ENCODE results near the gene EIF5. TPM values are rescaled to one million over a fixed set of nuclear protein-coding genes. Genes with fewer than 3 reads are reported as not detected.

EIF5 gene
- total RNA-seq, 1 experiment from 2014 or later = 356 TPM

- Mint-ChIP-seq H3K4me1 (peaks cover 27 to 34% of the 10 kb centered on the region in 2 experiments), H3K27ac (peak overlapping the region in 1 of 3 experiments; percentile 42; a peak in 1 of 7 replicates), H3K27me3 (ENCODE audit: low read depth) (no peaks in the 10 kb centered on the region; the same call in 1 of the 2 replicates), H3K4me3 (peak overlapping the region in 1 of 2 experiments; percentile 56; a peak in 2 of 5 replicates), H3K36me3 (ENCODE audit: insufficient read depth in 1 of 3, low read depth in 3 of 3) (no peaks in the 10 kb centered on the region), H3K9me3 (no peaks in the 10 kb centered on the region; a peak in 1 of 5 replicates)
- Histone ChIP-seq H2AFZ (ENCODE audit: low read length) (no peak overlapping the region), H4K8ac (replicated peaks; ENCODE audit: insufficient read length, low read depth, low read length) (no peak overlapping the region), H3K9ac (ENCODE audit: extremely low read depth, insufficient read length, low read length) (no peak overlapping the region), H3K14ac (ENCODE audit: insufficient read depth, low read length) (no peak overlapping the region), H4K20me1 (ENCODE audit: control insufficient read depth, insufficient read depth, insufficient read length) (no peaks in the 10 kb centered on the region), H3K79me2 (ENCODE audit: insufficient read depth, low read length) (no peaks in the 10 kb centered on the region), H3K23me2 (ENCODE audit: insufficient read length, low read depth, low read length, poor library complexity, severe bottlenecking) (no peaks in the 10 kb centered on the region), H3K23ac (ENCODE audit: insufficient read length, low read depth, low read length) (no peak overlapping the region), H3K4me2 (ENCODE audit: insufficient read depth, insufficient read length, low read length) (no peak overlapping the region), H3K18ac (ENCODE audit: insufficient read length, low read depth, low read length) (no peak overlapping the region), H2BK15ac (ENCODE audit: low read depth, low read length) (no peak overlapping the region), H3K27me3 (ENCODE audit: insufficient read depth, low read length) (no peaks in the 10 kb centered on the region), H2BK20ac (ENCODE audit: low read depth, low read length, poor library complexity, severe bottlenecking) (no peak overlapping the region), H2BK5ac (ENCODE audit: insufficient read length, low read length) (no peak overlapping the region), H3K27ac (ENCODE audit: insufficient read length, low read depth, low read length) (no peak overlapping the region), H3K79me1 (ENCODE audit: insufficient read depth, low read depth, low read length, poor library complexity, severe bottlenecking) (no peaks in the 10 kb centered on the region), H3K4ac (ENCODE audit: low read depth, low read length) (no peak overlapping the region), H2AK5ac (ENCODE audit: insufficient read length, low read length) (no peak overlapping the region), H3K56ac (ENCODE audit: insufficient read length, low read depth, low read length) (no peak overlapping the region), H2BK12ac (ENCODE audit: insufficient read length, low read depth, low read length) (no peak overlapping the region), H4K91ac (ENCODE audit: insufficient read length, low read depth, low read length) (no peak overlapping the region), H4K5ac (ENCODE audit: insufficient read length, low read depth, low read length) (no peak overlapping the region), H3K9me3 (ENCODE audit: control insufficient read depth, low read depth, low read length) (no peaks in the 10 kb centered on the region), H3T11ph (ENCODE audit: low read length) (no peak overlapping the region), H3K4me1 (ENCODE audit: insufficient read depth, low read length) (peaks cover 7% of the 10 kb centered on the region), H2BK120ac (ENCODE audit: low read depth, low read length, poor library complexity, severe bottlenecking) (no peak overlapping the region)
- TF ChIP-seq, protein P1, sequence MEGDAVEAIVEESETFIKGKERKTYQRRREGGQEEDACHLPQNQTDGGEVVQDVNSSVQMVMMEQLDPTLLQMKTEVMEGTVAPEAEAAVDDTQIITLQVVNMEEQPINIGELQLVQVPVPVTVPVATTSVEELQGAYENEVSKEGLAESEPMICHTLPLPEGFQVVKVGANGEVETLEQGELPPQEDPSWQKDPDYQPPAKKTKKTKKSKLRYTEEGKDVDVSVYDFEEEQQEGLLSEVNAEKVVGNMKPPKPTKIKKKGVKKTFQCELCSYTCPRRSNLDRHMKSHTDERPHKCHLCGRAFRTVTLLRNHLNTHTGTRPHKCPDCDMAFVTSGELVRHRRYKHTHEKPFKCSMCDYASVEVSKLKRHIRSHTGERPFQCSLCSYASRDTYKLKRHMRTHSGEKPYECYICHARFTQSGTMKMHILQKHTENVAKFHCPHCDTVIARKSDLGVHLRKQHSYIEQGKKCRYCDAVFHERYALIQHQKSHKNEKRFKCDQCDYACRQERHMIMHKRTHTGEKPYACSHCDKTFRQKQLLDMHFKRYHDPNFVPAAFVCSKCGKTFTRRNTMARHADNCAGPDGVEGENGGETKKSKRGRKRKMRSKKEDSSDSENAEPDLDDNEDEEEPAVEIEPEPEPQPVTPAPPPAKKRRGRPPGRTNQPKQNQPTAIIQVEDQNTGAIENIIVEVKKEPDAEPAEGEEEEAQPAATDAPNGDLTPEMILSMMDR (conservative IDR thresholded peaks at IDR 0.05) = no peak
- no CpG with 5 or more reads among the region's 10 CpGs for WGBS (ENCODE audit: extremely low coverage, insufficient read length, low lambda C conversion rate)
- no peak for DNase-seq
Observed at GRCh38 chr14:103317976-103318580, 16.0 kb upstream of the EIF5 start.

Data from H9 (cell line).